SK-N-SH (cell line): ENCODE data around the gene SLC10A7. TPM values are rescaled to one million over a fixed set of nuclear protein-coding genes. Genes with fewer than 3 reads are reported as not detected.

Experiments used
- CTCF ChIA-PET: fragments of 300-600, 350-600 bp; formaldehyde crosslinking; extraction: SDS; loops from one replicate; lab custom pipeline; 2021; lab: Yijun Ruan, JAX
- POLR2A ChIA-PET: fragments of 350-600 bp; sonication (Branson Sonifier 250); formaldehyde crosslinking; extraction: SDS; loops from one replicate; lab custom pipeline; 2020; ENCODE audit warnings: antibody characterized with exemption, inconsistent platforms; lab: Yijun Ruan, JAX
- DNase-seq: peaks from one replicate; pipeline ENCODE4 v3.0.0; 2012
- H2AFZ ChIP-seq: fragments of 200-600 bp; sonication (generic); 2 replicates; pipeline ENCODE4 v1.8.1; 2016; ENCODE audit warnings: antibody characterized with exemption, mild to moderate bottlenecking, low read depth
- H3F3A ChIP-seq: fragments of 200-600 bp; sonication (generic); replicated peaks from 2 replicates; pipeline ENCODE3; 2016; ENCODE audit warnings: antibody characterized with exemption, mild to moderate bottlenecking; ENCODE audit not compliant: insufficient read depth
- H3K27ac ChIP-seq, 2 experiments: fragments of 200-500 bp in 1 of 2; fragments of 200-600 bp in 1 of 2; sonication (Bioruptor generic) in 1 of 2; sonication (generic), shearing (Covaris generic) in 1 of 2; 2 replicates each; pipeline versions ENCODE4 v1.5.1 to v1.6.1; 2014 to 2016; ENCODE audit warnings: low read depth in 2 of 2, inconsistent platforms in 1 of 2, low read length in 1 of 2, mild to moderate bottlenecking in 1 of 2, mixed read lengths in 1 of 2
- H3K27me3 ChIP-seq: fragments of 200-600 bp; sonication (generic), shearing (Covaris generic); 2 replicates; pipeline ENCODE4 v1.6.1; 2016; ENCODE audit warnings: mixed run types; ENCODE audit not compliant: insufficient read depth
- H3K36me3 ChIP-seq, 2 experiments: fragments of 200-500 bp in 1 of 2; fragments of 200-600 bp in 1 of 2; sonication (Bioruptor generic) in 1 of 2; sonication (generic) in 1 of 2; replicated peaks in 1 of 2; 2 replicates each; pipeline versions ENCODE3 to v1.5.1; 2014 to 2016; ENCODE audit warnings: low read length in 1 of 2, mild to moderate bottlenecking in 1 of 2; ENCODE audit not compliant: insufficient read depth in 2 of 2, control insufficient read depth in 1 of 2
- H3K4me1 ChIP-seq, 2 experiments: fragments of 200-500 bp in 1 of 2; fragments of 200-600 bp in 1 of 2; sonication (Bioruptor generic) in 1 of 2; sonication (generic), shearing (Covaris generic) in 1 of 2; 2 replicates each; pipeline versions ENCODE4 v1.5.1 to v1.6.1; 2014 to 2016; ENCODE audit warnings: low read depth in 1 of 2, low read length in 1 of 2, mixed run types in 1 of 2; ENCODE audit not compliant: insufficient read depth in 2 of 2, control insufficient read depth in 1 of 2
- H3K4me2 ChIP-seq: fragments of 200-600 bp; sonication (generic), shearing (Covaris generic); 2 replicates; pipeline ENCODE4 v1.6.1; 2017; ENCODE audit warnings: mixed run types
- H3K4me3 ChIP-seq, 2 experiments: fragments of 200-500 bp in 1 of 2; fragments of 200-600 bp in 1 of 2; sonication (Bioruptor generic) in 1 of 2; sonication (generic), shearing (Covaris generic) in 1 of 2; 2 replicates each; pipeline versions ENCODE4 v1.5.1 to v1.8.1; 2014 to 2016; ENCODE audit warnings: low read depth in 2 of 2, inconsistent platforms in 1 of 2, low read length in 1 of 2, mild to moderate bottlenecking in 1 of 2, mixed read lengths in 1 of 2, moderate library complexity in 1 of 2
- H3K79me2 ChIP-seq: fragments of 200-600 bp; sonication (generic); 2 replicates; pipeline ENCODE4 v1.8.1; 2017; ENCODE audit warnings: mild to moderate bottlenecking; ENCODE audit not compliant: insufficient read depth
- H3K9ac ChIP-seq: fragments of 200-600 bp; sonication (generic); 2 replicates; pipeline ENCODE4 v1.6.1; 2017; ENCODE audit warnings: mixed run types
- H3K9me2 ChIP-seq: fragments of 200-600 bp; sonication (generic); 2 replicates; pipeline ENCODE4 v1.6.1; 2017; ENCODE audit warnings: mixed run types
- H3K9me3 ChIP-seq: fragments of 200-600 bp; sonication (generic); 2 replicates; pipeline ENCODE4 v1.6.1; 2017; ENCODE audit warnings: mixed run types, mild to moderate bottlenecking, moderate library complexity
- H4K20me1 ChIP-seq: fragments of 200-600 bp; sonication (generic); 2 replicates; pipeline ENCODE4 v1.6.1; 2017; ENCODE audit warnings: mild to moderate bottlenecking, mixed run types; ENCODE audit not compliant: insufficient read depth
- EP300 ChIP-seq, 2 experiments: IDR thresholded peaks; 2 replicates each; pipeline versions ENCODE4 v1.4.0 to v1.6.1; 2012; ENCODE audit warnings: borderline replicate concordance in 1 of 2, low read depth in 1 of 2, low read length in 1 of 2
- EZH2phosphoT487 ChIP-seq: fragments of 200-600 bp; sonication (generic); IDR thresholded peaks from 2 replicates; pipeline ENCODE4 v1.6.1; 2017; ENCODE audit warnings: low read depth, mixed run types, mild to moderate bottlenecking, antibody characterized with exemption, moderate library complexity, borderline replicate concordance
- FOXJ3 ChIP-seq: sonication (generic); formaldehyde crosslinking; IDR thresholded peaks from 2 replicates; pipeline ENCODE4 v1.5.1; 2020; ENCODE audit warnings: mild to moderate bottlenecking, missing genetic modification reagents
- FOXM1 ChIP-seq: IDR thresholded peaks from 2 replicates; pipeline ENCODE4 v1.4.0; 2012; ENCODE audit warnings: low read depth, mild to moderate bottlenecking
- JUND ChIP-seq: IDR thresholded peaks from 2 replicates; pipeline ENCODE4 v1.4.0; 2012
- POLR2AphosphoS5 ChIP-seq: IDR thresholded peaks from 2 replicates; pipeline ENCODE4 v1.6.1; 2012; ENCODE audit warnings: low read depth, low read length
- RCOR1 ChIP-seq: fragments of 150-350 bp; IDR thresholded peaks from 2 replicates; pipeline ENCODE4 v1.6.1; 2017; ENCODE audit warnings: antibody characterized with exemption, low read length
- RXRA ChIP-seq: IDR thresholded peaks from 2 replicates; pipeline ENCODE4 v1.4.0; 2012; ENCODE audit warnings: low read depth, mild to moderate bottlenecking, borderline replicate concordance
- SMC3 ChIP-seq: IDR thresholded peaks from 2 replicates; pipeline ENCODE4 v1.6.1; 2012; ENCODE audit warnings: low read depth, low read length, improper control_type of control experiment
- TCF12 ChIP-seq: IDR thresholded peaks from 2 replicates; pipeline ENCODE4 v1.4.0; 2012
- TEAD4 ChIP-seq: IDR thresholded peaks from 2 replicates; pipeline ENCODE4 v1.4.0; 2012; ENCODE audit warnings: mild to moderate bottlenecking, borderline replicate concordance; ENCODE audit not compliant: insufficient read depth
- YY1 ChIP-seq: IDR thresholded peaks from 2 replicates; pipeline ENCODE4 v1.4.0; 2012; ENCODE audit warnings: low read depth, mild to moderate bottlenecking
- WGBS: methylation state at CpG from one replicate; pipeline ENCODE4 v1.1.6; 2017; ENCODE audit warnings: low lambda C conversion rate; 5-methylcytosine and 5-hydroxymethylcytosine counted together
- polyA plus RNA-seq, 3 experiments: library from polyadenylated mRNA; depleted of rRNA; stranded (reverse); fragments of >200 nt; gene quantifications; 2 replicates each; pipeline ENCODE4 v1.2.3, GENCODE V29; 2012
- TF ChIP-seq, protein P1 (sequence below): IDR thresholded peaks from 2 replicates; pipeline ENCODE4 v1.4.0; 2012; ENCODE audit warnings: low read depth, borderline replicate concordance
- TF ChIP-seq, protein P2 (sequence below): IDR thresholded peaks from 2 replicates; pipeline ENCODE4 v1.4.0; 2012; ENCODE audit warnings: low read depth, borderline replicate concordance
- TF ChIP-seq, protein P3 (sequence below): IDR thresholded peaks from 2 replicates; pipeline ENCODE4 v1.6.1; 2012; ENCODE audit warnings: mild to moderate bottlenecking, low read depth, low read length, moderate library complexity

SLC10A7 gene
- polyA plus RNA-seq, 1 of the 3 experiments (the other 2 are of a cell fraction): 3.3 TPM

DNA sequence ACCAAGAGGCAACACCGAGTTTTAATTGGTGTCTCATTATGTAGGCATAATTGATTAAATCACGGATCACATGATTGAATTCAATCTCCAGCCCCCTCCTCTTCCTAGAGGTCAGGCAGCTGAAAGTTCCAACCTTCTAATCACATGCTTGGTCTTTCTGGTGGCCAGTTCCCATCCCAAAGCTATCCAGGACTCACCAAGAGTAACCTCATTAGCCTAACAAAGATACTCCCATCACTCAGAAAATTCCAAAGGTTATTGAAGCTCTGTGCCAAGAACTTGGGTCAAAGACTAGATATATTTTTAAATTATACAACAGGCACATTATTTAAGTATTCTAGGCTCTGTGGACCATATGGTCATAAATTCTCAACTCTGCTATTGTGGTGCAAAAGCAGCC is 65.1 kb downstream of the SLC10A7 start:
- Histone ChIP-seq H3K4me2 (no peak overlapping the region), H3K79me2 (no peaks in the 10 kb centered on the region), H2AFZ (no peak overlapping the region), H3K9me3 (no peaks in the 10 kb centered on the region), H3F3A (no peaks in the 10 kb centered on the region), H3K4me1 (peaks cover 0 to 10% of the 10 kb centered on the region in 2 experiments; a peak in 1 of 4 replicates), H3K4me3 (no peak overlapping the region), H3K27me3 (no peaks in the 10 kb centered on the region), H3K9me2 (no peaks in the 10 kb centered on the region), H4K20me1 (no peaks in the 10 kb centered on the region), H3K36me3 (no peaks in the 10 kb centered on the region), H3K9ac (no peak overlapping the region), H3K27ac (no peak overlapping the region)
- POLR2A ChIA-PET: no interaction called here
- CTCF ChIA-PET: no interaction called here
- WGBS: 93% methylated on average over 2 of the region's 2 CpGs
- DNase-seq: no peak
- TF ChIP-seq, protein P1, sequence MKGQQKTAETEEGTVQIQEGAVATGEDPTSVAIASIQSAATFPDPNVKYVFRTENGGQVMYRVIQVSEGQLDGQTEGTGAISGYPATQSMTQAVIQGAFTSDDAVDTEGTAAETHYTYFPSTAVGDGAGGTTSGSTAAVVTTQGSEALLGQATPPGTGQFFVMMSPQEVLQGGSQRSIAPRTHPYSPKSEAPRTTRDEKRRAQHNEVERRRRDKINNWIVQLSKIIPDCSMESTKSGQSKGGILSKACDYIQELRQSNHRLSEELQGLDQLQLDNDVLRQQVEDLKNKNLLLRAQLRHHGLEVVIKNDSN: no peak

DNA sequence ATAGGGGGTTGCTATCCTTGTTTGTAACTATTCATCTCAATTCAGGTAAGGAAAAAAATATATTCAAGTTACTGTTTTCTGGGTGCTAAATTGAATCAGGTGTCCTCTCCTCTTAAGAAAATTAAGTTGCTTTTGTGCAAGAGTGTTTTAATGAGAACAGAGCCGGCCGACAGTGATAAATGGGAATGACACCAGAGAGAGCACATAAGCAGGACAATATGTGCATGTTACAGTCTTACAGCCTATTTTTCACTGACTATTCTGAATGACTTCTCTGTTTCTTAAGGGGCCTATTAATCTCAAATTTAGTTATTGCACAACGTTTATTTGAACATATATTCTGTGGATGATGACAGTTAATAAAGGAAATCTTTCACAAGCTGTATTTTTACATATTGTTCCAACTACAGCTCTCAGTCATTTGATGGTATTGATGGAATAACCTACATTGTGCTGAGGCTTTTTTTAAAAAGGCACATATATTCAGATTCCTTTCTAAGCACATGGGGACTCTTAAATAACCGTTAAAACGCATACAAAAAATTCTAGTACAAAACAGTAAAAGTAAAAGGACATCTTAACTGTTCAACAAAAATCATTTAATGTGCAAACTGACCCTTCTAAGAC is 68.4 kb downstream of the SLC10A7 start:
- WGBS: 83% methylated on average over 5 of the region's 5 CpGs
- Histone ChIP-seq H3K9ac (no peak overlapping the region), H3K4me1 (peaks cover 0 to 3% of the 10 kb centered on the region in 2 experiments; a peak in 1 of 4 replicates), H3K36me3 (no peaks in the 10 kb centered on the region), H3K4me2 (no peak overlapping the region), H3K9me2 (no peaks in the 10 kb centered on the region), H3F3A (no peaks in the 10 kb centered on the region), H3K9me3 (no peaks in the 10 kb centered on the region; the same call in 1 of the 2 replicates), H3K4me3 (no peak overlapping the region), H4K20me1 (no peaks in the 10 kb centered on the region), H3K79me2 (no peaks in the 10 kb centered on the region), H2AFZ (no peak overlapping the region), H3K27ac (no peak overlapping the region; a peak in 1 of 4 replicates), H3K27me3 (no peaks in the 10 kb centered on the region)
- ChIA-PET POLR2A (no interaction called here), CTCF (interaction anchor here (0.8 kb wide), 1 partner anchor 14 kb away, joined by 4 read pairs; no protein-coding TSS in a partner anchor)
- TF ChIP-seq, protein P2, sequence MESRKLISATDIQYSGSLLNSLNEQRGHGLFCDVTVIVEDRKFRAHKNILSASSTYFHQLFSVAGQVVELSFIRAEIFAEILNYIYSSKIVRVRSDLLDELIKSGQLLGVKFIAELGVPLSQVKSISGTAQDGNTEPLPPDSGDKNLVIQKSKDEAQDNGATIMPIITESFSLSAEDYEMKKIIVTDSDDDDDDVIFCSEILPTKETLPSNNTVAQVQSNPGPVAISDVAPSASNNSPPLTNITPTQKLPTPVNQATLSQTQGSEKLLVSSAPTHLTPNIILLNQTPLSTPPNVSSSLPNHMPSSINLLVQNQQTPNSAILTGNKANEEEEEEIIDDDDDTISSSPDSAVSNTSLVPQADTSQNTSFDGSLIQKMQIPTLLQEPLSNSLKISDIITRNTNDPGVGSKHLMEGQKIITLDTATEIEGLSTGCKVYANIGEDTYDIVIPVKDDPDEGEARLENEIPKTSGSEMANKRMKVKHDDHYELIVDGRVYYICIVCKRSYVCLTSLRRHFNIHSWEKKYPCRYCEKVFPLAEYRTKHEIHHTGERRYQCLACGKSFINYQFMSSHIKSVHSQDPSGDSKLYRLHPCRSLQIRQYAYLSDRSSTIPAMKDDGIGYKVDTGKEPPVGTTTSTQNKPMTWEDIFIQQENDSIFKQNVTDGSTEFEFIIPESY: no peak
- no peak for TF ChIP-seq EP300 (IDR thresholded peaks at IDR 0.05; ENCODE audit: borderline replicate concordance in 1 of 2, low read depth in 1 of 2, low read length in 1 of 2)
- no peak for TF ChIP-seq FOXJ3 (CRISPR knock-in tag)
- TF ChIP-seq RCOR1: no peak
- no peak for TF ChIP-seq YY1
- TF ChIP-seq FOXM1: no peak
- TF ChIP-seq, protein P1: no peak
- no peak for TF ChIP-seq POLR2AphosphoS5
- no peak for TF ChIP-seq JUND
- TF ChIP-seq, protein P3, sequence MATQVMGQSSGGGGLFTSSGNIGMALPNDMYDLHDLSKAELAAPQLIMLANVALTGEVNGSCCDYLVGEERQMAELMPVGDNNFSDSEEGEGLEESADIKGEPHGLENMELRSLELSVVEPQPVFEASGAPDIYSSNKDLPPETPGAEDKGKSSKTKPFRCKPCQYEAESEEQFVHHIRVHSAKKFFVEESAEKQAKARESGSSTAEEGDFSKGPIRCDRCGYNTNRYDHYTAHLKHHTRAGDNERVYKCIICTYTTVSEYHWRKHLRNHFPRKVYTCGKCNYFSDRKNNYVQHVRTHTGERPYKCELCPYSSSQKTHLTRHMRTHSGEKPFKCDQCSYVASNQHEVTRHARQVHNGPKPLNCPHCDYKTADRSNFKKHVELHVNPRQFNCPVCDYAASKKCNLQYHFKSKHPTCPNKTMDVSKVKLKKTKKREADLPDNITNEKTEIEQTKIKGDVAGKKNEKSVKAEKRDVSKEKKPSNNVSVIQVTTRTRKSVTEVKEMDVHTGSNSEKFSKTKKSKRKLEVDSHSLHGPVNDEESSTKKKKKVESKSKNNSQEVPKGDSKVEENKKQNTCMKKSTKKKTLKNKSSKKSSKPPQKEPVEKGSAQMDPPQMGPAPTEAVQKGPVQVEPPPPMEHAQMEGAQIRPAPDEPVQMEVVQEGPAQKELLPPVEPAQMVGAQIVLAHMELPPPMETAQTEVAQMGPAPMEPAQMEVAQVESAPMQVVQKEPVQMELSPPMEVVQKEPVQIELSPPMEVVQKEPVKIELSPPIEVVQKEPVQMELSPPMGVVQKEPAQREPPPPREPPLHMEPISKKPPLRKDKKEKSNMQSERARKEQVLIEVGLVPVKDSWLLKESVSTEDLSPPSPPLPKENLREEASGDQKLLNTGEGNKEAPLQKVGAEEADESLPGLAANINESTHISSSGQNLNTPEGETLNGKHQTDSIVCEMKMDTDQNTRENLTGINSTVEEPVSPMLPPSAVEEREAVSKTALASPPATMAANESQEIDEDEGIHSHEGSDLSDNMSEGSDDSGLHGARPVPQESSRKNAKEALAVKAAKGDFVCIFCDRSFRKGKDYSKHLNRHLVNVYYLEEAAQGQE: no peak
- TF ChIP-seq RXRA: no peak
- TF ChIP-seq TCF12: no peak
- TF ChIP-seq TEAD4: no peak
- no peak for TF ChIP-seq EZH2phosphoT487
- TF ChIP-seq SMC3: no peak
- DNase-seq: no peak
